K562 (cell line): ENCODE results near the gene PCNX2.

Source experiments
- POLR2AphosphoS5 ChIP-seq: IDR thresholded peaks from 2 replicates; pipeline ENCODE4 v1.6.1; 2011; ENCODE audit warnings: mild to moderate bottlenecking, low read depth, low read length, moderate library complexity; ENCODE audit not compliant: control insufficient read depth, insufficient read depth
- PTBP1 ChIP-seq: fragments of 200-400 bp; formaldehyde crosslinking; IDR thresholded peaks from 2 replicates; pipeline ENCODE4 v1.6.1; 2017; ENCODE audit warnings: low read depth, low read length
- TAL1 ChIP-seq: fragments of 450-650 bp; IDR thresholded peaks from 2 replicates; pipeline ENCODE4 v1.6.1; 2016; ENCODE audit warnings: mild to moderate bottlenecking

DNA sequence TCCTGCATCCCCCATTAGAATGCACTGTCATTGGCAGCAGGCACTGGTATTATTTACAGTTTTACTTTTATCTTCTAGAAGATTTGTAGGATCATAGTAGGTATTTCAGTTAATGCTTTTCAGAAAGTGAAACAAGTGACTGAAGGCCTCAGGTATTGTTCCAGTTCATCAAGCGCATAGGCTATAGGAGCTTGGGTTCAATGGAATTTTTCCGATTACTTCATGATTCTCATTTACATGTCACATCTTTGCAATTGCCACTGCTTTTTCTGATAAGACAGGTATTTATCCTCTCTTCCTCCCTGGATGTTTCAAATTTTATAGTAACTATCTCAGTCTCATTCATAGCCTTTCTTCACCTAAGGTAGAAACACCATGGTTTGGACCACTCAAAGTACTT, 183.8 kb downstream of the PCNX2 start:
- TF ChIP-seq TAL1 (no peak), PTBP1 (no peak), POLR2AphosphoS5 (no peak)
